Lung (tissue), 12 donors: ENCODE data around the gene THBD. TPM values are rescaled to one million over a fixed set of nuclear protein-coding genes. Genes with fewer than 3 reads are reported as not detected.

ENCODE experiments used
- ATAC-seq: fragments of 200-7000 bp; cut with Tn5 transposase; one replicate; pipeline ENCODE4 v1.9.1; 2020; ENCODE audit warnings: moderate number of reproducible peaks; ENCODE audit not compliant: insufficient read depth, low FRiP score
- DNase-seq, 3 donors: peaks; one replicate each; pipeline ENCODE4 v3.0.0-alpha.2; 2013 to 2017
- H3K27ac ChIP-seq, 2 donors: one replicate each; pipeline ENCODE4 v1.5.1; 2013; ENCODE audit warnings: mild to moderate bottlenecking in 2 of 2, moderate library complexity in 2 of 2, control low read depth in 1 of 2, inconsistent platforms in 1 of 2, low read depth in 1 of 2, low read length in 1 of 2
- H3K27me3 ChIP-seq, 3 donors: one replicate each; pipeline ENCODE4 v1.5.1; 2013; ENCODE audit warnings: low read length in 2 of 3; ENCODE audit not compliant: control insufficient read depth in 3 of 3, insufficient read depth in 3 of 3
- H3K36me3 ChIP-seq, 4 donors: one replicate each; pipeline ENCODE4 v1.5.1; 2013; ENCODE audit warnings: low read length in 4 of 4, mild to moderate bottlenecking in 1 of 4, moderate library complexity in 1 of 4; ENCODE audit not compliant: control insufficient read depth in 4 of 4, insufficient read depth in 4 of 4
- H3K4me1 ChIP-seq, 5 donors: one replicate each; pipeline ENCODE4 v1.5.1; 2013; ENCODE audit warnings: low read length in 5 of 5, mild to moderate bottlenecking in 2 of 5, moderate library complexity in 1 of 5; ENCODE audit not compliant: control insufficient read depth in 5 of 5, insufficient read depth in 5 of 5
- H3K4me3 ChIP-seq: one replicate; pipeline ENCODE4 v1.5.1; 2013; ENCODE audit warnings: mild to moderate bottlenecking, control low read depth, moderate library complexity
- H3K9ac ChIP-seq, 2 donors: one replicate each; pipeline ENCODE4 v1.5.1; 2013; ENCODE audit warnings: low read length in 2 of 2, control low read depth in 1 of 2; ENCODE audit not compliant: insufficient read depth in 1 of 2
- H3K9me3 ChIP-seq, 4 donors: one replicate each; pipeline ENCODE4 v1.5.1; 2013; ENCODE audit warnings: low read length in 3 of 4, mild to moderate bottlenecking in 1 of 4, moderate library complexity in 1 of 4; ENCODE audit not compliant: control insufficient read depth in 4 of 4, insufficient read depth in 3 of 4
- WGBS, 2 donors: extraction: QIAGEN DNeasy Blood & Tissue Kit; methylation state at CpG; one replicate each; pipeline ENCODE4 v1.1.7; 2013; 5-methylcytosine and 5-hydroxymethylcytosine counted together
- polyA plus RNA-seq, 2 donors: library from polyadenylated mRNA; stranded (reverse); fragments of 200-250 nt; gene quantifications; one replicate each; pipeline ENCODE4 v1.2.1, GENCODE V29; 2013
- total RNA-seq, 2 donors: library from RNA; depleted of rRNA in 1 of 2; stranded (reverse); fragments of >200 nt in 1 of 2; gene quantifications; one replicate each; pipeline ENCODE4 v1.2.1, GENCODE V29; 2014 to 2021
- TF ChIP-seq, protein P1 (sequence below): IDR thresholded peaks from 2 replicates; pipeline ENCODE4 v1.5.1; 2012; ENCODE audit warnings: mild to moderate bottlenecking; ENCODE audit errors: control extremely low read depth, extremely low read depth
- donor health status: control.
- donor health status: control.
- donor health status: Bipolar disorder and iron deficiency.
- donor health status: healthy.
- donor health status: DM: yes; HTN: yes; CAD: no.

Gene THBD
- total and polyA plus RNA-seq, 4 donors, result 23.6 to 101 (median 61.4) TPM

DNA sequence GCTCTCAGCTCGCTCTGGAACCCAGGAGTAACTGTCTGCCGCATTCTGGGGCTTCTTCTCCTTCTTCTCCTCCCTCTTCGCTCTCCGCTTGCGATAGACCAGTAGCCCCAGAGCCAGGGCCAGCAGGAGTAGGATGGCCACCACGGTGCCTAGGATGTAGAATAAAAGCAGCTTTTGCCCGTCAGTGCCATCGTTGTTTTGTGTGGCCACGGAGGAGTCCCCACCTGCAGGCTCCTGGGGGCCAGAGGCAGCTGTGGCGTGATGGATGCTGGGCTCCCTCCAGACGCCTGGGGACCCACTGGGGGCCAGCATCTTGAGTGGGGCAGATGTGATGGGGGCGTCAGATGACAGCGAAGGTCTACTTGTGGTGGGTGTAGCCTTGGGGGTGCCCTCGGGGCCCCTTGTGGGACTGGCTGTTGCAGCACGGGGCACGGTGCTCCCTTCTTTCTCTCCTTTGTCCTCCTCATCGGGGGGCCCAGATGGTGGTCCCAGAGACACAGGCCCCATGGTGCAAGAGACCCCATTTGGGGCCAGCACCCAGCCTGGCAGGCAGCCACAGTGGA lies 34.9 kb upstream of the THBD start:
- 73 to 85% methylated on average over 17 of the region's 17 CpGs for WGBS, 2 donors
- peak overlapping the region; percentile 92 to 95 for H3K27ac ChIP-seq
- no peaks in the 10 kb centered on the region for H3K36me3 ChIP-seq
- H3K4me1 ChIP-seq, result peaks cover 0 to 37% (median 5%) of the 10 kb centered on the region in 5 donors
- DNase-seq (no peak), ATAC-seq (no peak)
- H3K9me3 ChIP-seq, result no peaks in the 10 kb centered on the region
- H3K4me3 ChIP-seq, result peak overlapping the region; percentile 53
- H3K27me3 ChIP-seq, result no peaks in the 10 kb centered on the region
- H3K9ac ChIP-seq, result no peak overlapping the region
- TF ChIP-seq, protein P1, sequence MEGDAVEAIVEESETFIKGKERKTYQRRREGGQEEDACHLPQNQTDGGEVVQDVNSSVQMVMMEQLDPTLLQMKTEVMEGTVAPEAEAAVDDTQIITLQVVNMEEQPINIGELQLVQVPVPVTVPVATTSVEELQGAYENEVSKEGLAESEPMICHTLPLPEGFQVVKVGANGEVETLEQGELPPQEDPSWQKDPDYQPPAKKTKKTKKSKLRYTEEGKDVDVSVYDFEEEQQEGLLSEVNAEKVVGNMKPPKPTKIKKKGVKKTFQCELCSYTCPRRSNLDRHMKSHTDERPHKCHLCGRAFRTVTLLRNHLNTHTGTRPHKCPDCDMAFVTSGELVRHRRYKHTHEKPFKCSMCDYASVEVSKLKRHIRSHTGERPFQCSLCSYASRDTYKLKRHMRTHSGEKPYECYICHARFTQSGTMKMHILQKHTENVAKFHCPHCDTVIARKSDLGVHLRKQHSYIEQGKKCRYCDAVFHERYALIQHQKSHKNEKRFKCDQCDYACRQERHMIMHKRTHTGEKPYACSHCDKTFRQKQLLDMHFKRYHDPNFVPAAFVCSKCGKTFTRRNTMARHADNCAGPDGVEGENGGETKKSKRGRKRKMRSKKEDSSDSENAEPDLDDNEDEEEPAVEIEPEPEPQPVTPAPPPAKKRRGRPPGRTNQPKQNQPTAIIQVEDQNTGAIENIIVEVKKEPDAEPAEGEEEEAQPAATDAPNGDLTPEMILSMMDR, result no peak

DNA sequence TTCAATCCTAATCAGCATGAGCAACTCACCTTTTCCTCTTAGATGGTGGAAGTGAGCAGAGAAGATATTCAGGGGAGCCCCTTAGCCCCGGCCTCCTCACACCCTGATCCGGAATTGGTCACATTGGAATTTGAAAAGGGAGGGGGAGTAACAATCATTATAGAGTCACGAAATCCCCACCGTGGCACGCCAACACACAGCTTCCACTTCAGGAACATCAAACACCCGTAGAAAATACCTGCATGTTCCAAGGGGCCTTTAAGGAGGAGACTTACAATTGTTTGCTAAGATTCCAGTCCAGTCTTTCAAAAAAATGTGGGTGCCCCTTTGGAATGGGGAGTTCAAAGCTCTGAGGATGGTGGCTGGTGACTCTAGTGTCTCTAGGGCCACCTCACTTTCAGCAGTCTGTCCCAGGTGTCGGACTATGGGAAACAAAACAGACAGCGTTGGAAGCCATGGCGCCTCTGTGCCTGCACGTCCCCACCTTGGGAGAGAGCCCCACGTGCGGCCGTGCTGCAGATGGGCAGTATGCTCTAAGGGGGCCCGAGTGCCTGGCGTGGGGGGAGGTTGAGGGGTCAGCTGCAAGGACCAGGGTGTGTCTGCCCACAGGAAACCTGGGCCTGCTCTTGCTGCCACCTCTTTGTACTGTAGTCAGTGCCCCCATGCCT lies 34.2 kb upstream of the THBD start:
- no peak overlapping the region for H3K9ac ChIP-seq
- 52 to 64% methylated on average over 15 of the region's 15 CpGs for WGBS, 2 donors
- DNase-seq, result peak in 1 of 3 donors; percentile 33

GRCh38 chr20:23082846-23083552 lies 33.5 kb upstream of the THBD start:
- Histone ChIP-seq H3K4me1 (peaks cover 0 to 47% (median 9%) of the 10 kb centered on the region in 5 donors), H3K9me3 (no peaks in the 10 kb centered on the region), H3K27ac (peak overlapping the region; percentile 92 to 95), H3K4me3 (no peak overlapping the region), H3K9ac (no peak overlapping the region), H3K36me3 (peaks cover 0 to 3% (median 0%) of the 10 kb centered on the region in 4 donors), H3K27me3 (no peaks in the 10 kb centered on the region)
- TF ChIP-seq, protein P1, result no peak
- peak; percentile 55 to 69 (median 63) for DNase-seq
- WGBS, 2 donors, result 28 to 42% methylated on average over 9 of the region's 9 CpGs
- peak; percentile 39 for ATAC-seq

More for the DNA sequence above, 34.2 kb upstream of the THBD start:
- Histone ChIP-seq H3K4me1 (peaks cover 0 to 43% (median 7%) of the 10 kb centered on the region in 5 donors), H3K9me3 (no peaks in the 10 kb centered on the region), H3K4me3 (peak overlapping the region; percentile 53), H3K27ac (peak overlapping the region; percentile 92 to 95), H3K27me3 (no peaks in the 10 kb centered on the region), H3K36me3 (peaks cover 0 to 3% (median 0%) of the 10 kb centered on the region in 4 donors)
- no peak for ATAC-seq
- TF ChIP-seq, protein P1, result no peak
